H1 (cell line): ENCODE results near the gene RHEB. TPM values are rescaled to one million over a fixed set of nuclear protein-coding genes. Genes with fewer than 3 reads are reported as not detected.
A peak's percentile ranks its signal among the peaks of the same experiment; 100 is the strongest.

Source experiments
- CTCF ChIA-PET: fragments of 300-600 bp; sonication (Branson Sonifier 250); formaldehyde crosslinking; loops from one replicate; lab custom pipeline; 2021; ENCODE audit not compliant: partially characterized antibody; lab: Charles Lee
- POLR2A ChIA-PET: fragments of 300-600 bp; sonication (Branson Sonifier 250); formaldehyde crosslinking; loops from one replicate; lab custom pipeline; 2021; ENCODE audit warnings: inconsistent platforms; ENCODE audit not compliant: partially characterized antibody; lab: Charles Lee
- DNase-seq, 2 experiments: peaks; one replicate each; pipeline versions ENCODE4 v3.0.0 to v3.0.0-alpha.2; 2010 to 2022; ENCODE audit warnings: low spot score in 2 of 2, low read depth in 1 of 2, mixed read lengths in 1 of 2
- FAIRE-seq: peaks from 2 replicates; lab custom pipeline; 2011; peaks lifted over from hg19 to GRCh38; lab: Jason Lieb, UNC
- H2AFZ ChIP-seq: 2 replicates; pipeline ENCODE4 v1.8.1; 2012; ENCODE audit warnings: low read length, inconsistent platforms
- H2AK5ac ChIP-seq: 2 replicates; pipeline ENCODE4 v1.6.1; 2013; ENCODE audit warnings: low read depth, low read length
- H2BK120ac ChIP-seq: replicated peaks from 2 replicates; pipeline ENCODE3; 2013; ENCODE audit warnings: low read depth, low read length, inconsistent platforms
- H2BK12ac ChIP-seq: 2 replicates; pipeline ENCODE4 v1.6.1; 2013; ENCODE audit warnings: low read depth, low read length
- H2BK15ac ChIP-seq: 2 replicates; pipeline ENCODE4 v1.6.1; 2013; ENCODE audit warnings: low read length
- H2BK20ac ChIP-seq: 2 replicates; pipeline ENCODE4 v1.6.1; 2013; ENCODE audit warnings: low read length
- H2BK5ac ChIP-seq: 2 replicates; pipeline ENCODE4 v1.6.1; 2013; ENCODE audit warnings: low read depth, low read length
- H3K14ac ChIP-seq: 2 replicates; pipeline ENCODE4 v1.6.1; 2013; ENCODE audit warnings: inconsistent platforms; ENCODE audit not compliant: insufficient read length
- H3K18ac ChIP-seq: 2 replicates; pipeline ENCODE4 v1.6.1; 2013; ENCODE audit warnings: low read length; ENCODE audit errors: extremely low read depth
- H3K23ac ChIP-seq: 2 replicates; pipeline ENCODE4 v1.6.1; 2013; ENCODE audit warnings: inconsistent platforms; ENCODE audit not compliant: insufficient read length
- H3K23me2 ChIP-seq: 2 replicates; pipeline ENCODE4 v1.6.1; 2013; ENCODE audit warnings: low read depth, low read length
- H3K27ac ChIP-seq: 2 replicates; pipeline ENCODE4 v1.6.1; 2011; ENCODE audit warnings: low read depth, low read length, inconsistent platforms
- H3K27me3 ChIP-seq, 4 experiments: replicated peaks in 1 of 4; 1 replicate in 1 of 4; 2 replicates in 3 of 4; pipeline versions ENCODE4 v1.6.1 to v1.8.1; 2011 to 2013; ENCODE audit warnings: low read length in 3 of 4, mild to moderate bottlenecking in 3 of 4, inconsistent platforms in 2 of 4, mixed read lengths in 2 of 4, moderate library complexity in 1 of 4; ENCODE audit not compliant: control insufficient read depth in 3 of 4, insufficient read depth in 3 of 4; ENCODE audit errors: extremely low read depth in 1 of 4
- H3K36me3 ChIP-seq, 4 experiments: 2 replicates each; pipeline versions ENCODE4 v1.6.1 to v1.8.1; 2011 to 2013; ENCODE audit warnings: mild to moderate bottlenecking in 4 of 4, low read length in 3 of 4, moderate library complexity in 2 of 4, control low read depth in 1 of 4, inconsistent platforms in 1 of 4; ENCODE audit not compliant: insufficient read depth in 4 of 4, control insufficient read depth in 2 of 4
- H3K4ac ChIP-seq: replicated peaks from 2 replicates; pipeline ENCODE3; 2013; ENCODE audit warnings: low read length, low read depth, mixed read lengths, inconsistent platforms; ENCODE audit not compliant: insufficient read length
- H3K4me1 ChIP-seq, 4 experiments: replicated peaks in 1 of 4; 1 replicate in 1 of 4; 2 replicates in 3 of 4; pipeline versions ENCODE4 v1.6.1 to v1.8.1; 2011 to 2013; ENCODE audit warnings: low read length in 3 of 4, inconsistent platforms in 2 of 4, mixed read lengths in 1 of 4; ENCODE audit not compliant: insufficient read depth in 4 of 4, control insufficient read depth in 3 of 4
- H3K4me2 ChIP-seq, 2 experiments: 2 replicates each; pipeline versions ENCODE4 v1.6.1 to v1.8.1; 2011 to 2013; ENCODE audit warnings: low read depth in 2 of 2, low read length in 2 of 2, control low read depth in 1 of 2, inconsistent platforms in 1 of 2, mild to moderate bottlenecking in 1 of 2; ENCODE audit not compliant: insufficient read depth in 1 of 2
- H3K4me3 ChIP-seq, 4 experiments: fragments of 200-600, 300-600 bp in 1 of 4; sonication (generic), shearing (Covaris generic), sonication (Bioruptor Twin) in 1 of 4; 2 replicates each; pipeline versions ENCODE4 v1.5.1 to v1.8.1; 2011 to 2016; ENCODE audit warnings: low read length in 4 of 4, low read depth in 3 of 4, control low read depth in 2 of 4, inconsistent platforms in 2 of 4, mild to moderate bottlenecking in 2 of 4, mixed read lengths in 1 of 4, moderate library complexity in 1 of 4; ENCODE audit not compliant: insufficient read depth in 2 of 4; ENCODE audit errors: extremely low read depth in 1 of 4
- H3K56ac ChIP-seq: replicated peaks from 2 replicates; pipeline ENCODE3; 2013; ENCODE audit warnings: low read depth, mild to moderate bottlenecking, mixed read lengths, low read length, inconsistent platforms; ENCODE audit not compliant: insufficient read length
- H3K79me1 ChIP-seq: 2 replicates; pipeline ENCODE4 v1.6.1; 2013; ENCODE audit warnings: low read depth, low read length, control low read depth
- H3K79me2 ChIP-seq, 2 experiments: 2 replicates each; pipeline versions ENCODE4 v1.6.1 to v1.8.1; 2012 to 2013; ENCODE audit warnings: low read length in 2 of 2, mild to moderate bottlenecking in 2 of 2, inconsistent platforms in 1 of 2; ENCODE audit not compliant: insufficient read depth in 2 of 2, control insufficient read depth in 1 of 2
- H3K9ac ChIP-seq, 4 experiments: replicated peaks in 1 of 4; 1 replicate in 1 of 4; 2 replicates in 3 of 4; pipeline versions ENCODE4 v1.6.1 to v1.8.1; 2011 to 2013; ENCODE audit warnings: low read depth in 3 of 4, low read length in 3 of 4, control low read depth in 2 of 4, mild to moderate bottlenecking in 2 of 4, moderate library complexity in 2 of 4, inconsistent platforms in 1 of 4; ENCODE audit errors: extremely low read depth in 1 of 4
- H3K9me3 ChIP-seq, 2 experiments: 2 replicates each; pipeline versions ENCODE4 v1.6.1 to v1.8.1; 2012 to 2013; ENCODE audit warnings: mild to moderate bottlenecking in 2 of 2, moderate library complexity in 2 of 2, control low read depth in 1 of 2, inconsistent platforms in 1 of 2, low read depth in 1 of 2, low read length in 1 of 2, mixed read lengths in 1 of 2; ENCODE audit not compliant: insufficient read depth in 2 of 2
- H4K20me1 ChIP-seq, 2 experiments: replicated peaks in 1 of 2; 2 replicates each; pipeline versions ENCODE3 to v1.8.1; 2011 to 2013; ENCODE audit warnings: inconsistent platforms in 2 of 2, low read length in 2 of 2, mild to moderate bottlenecking in 1 of 2; ENCODE audit not compliant: insufficient read depth in 2 of 2, control insufficient read depth in 1 of 2
- H4K5ac ChIP-seq: 2 replicates; pipeline ENCODE4 v1.6.1; 2013; ENCODE audit warnings: low read length, low read depth, mixed read lengths, inconsistent platforms; ENCODE audit not compliant: insufficient read length
- H4K8ac ChIP-seq: 2 replicates; pipeline ENCODE4 v1.8.0; 2013; ENCODE audit warnings: mild to moderate bottlenecking, moderate library complexity, low read length, inconsistent platforms; ENCODE audit not compliant: insufficient read depth; ENCODE audit errors: extremely low read depth
- H4K91ac ChIP-seq: replicated peaks from 2 replicates; pipeline ENCODE3; 2013; ENCODE audit warnings: low read length, mixed read lengths, inconsistent platforms; ENCODE audit not compliant: insufficient read length
- YY1 ChIP-seq: IDR thresholded peaks from 2 replicates; pipeline ENCODE4 v1.6.1; 2011; ENCODE audit warnings: low read depth, mild to moderate bottlenecking, low read length
- WGBS, 2 experiments: shearing (Covaris generic) in 1 of 2; methylation state at CpG; one replicate each; pipeline versions ENCODE4 v1.1.6 to v1.1.7; 2013 to 2015; ENCODE audit warnings: low lambda C conversion rate in 2 of 2, mixed read lengths in 2 of 2, inconsistent platforms in 1 of 2, low coverage in 1 of 2, missing lambda C conversion rate in 1 of 2; ENCODE audit not compliant: insufficient replicate concordance in 2 of 2, insufficient coverage in 1 of 2, insufficient read length in 1 of 2; ENCODE audit errors: extremely low coverage in 1 of 2, missing lambda C conversion rate in 1 of 2; 5-methylcytosine and 5-hydroxymethylcytosine counted together
- polyA plus RNA-seq, 7 experiments: library from polyadenylated mRNA; depleted of rRNA in 3 of 7; stranded (reverse) in 5 of 7; unstranded in 2 of 7; fragments of >200 nt in 5 of 7; fragments of 200-250 nt in 2 of 7; gene quantifications; 1 replicate in 5 of 7; 2 replicates in 1 of 7; 4 replicates in 1 of 7; pipeline versions ENCODE4 v1.2.1 to v1.2.3, GENCODE V29; 2011 to 2013; ENCODE audit warnings: missing spikeins in 2 of 7, mixed read lengths in 2 of 7
- total RNA-seq: library from RNA; stranded (reverse); fragmentation: NEBNext Ultra II Directional; extraction: Animal tissue kit (Norgen Biotek cat#: 25700); gene quantifications from 2 replicates; pipeline ENCODE4 v1.2.1, GENCODE V29; 2021

Gene RHEB
- total and polyA plus RNA-seq, 2 of the 8 experiments (the other 6 are each of a cell fraction or from before 2014, with no cell fraction given) = 60.8 to 132 TPM

DNA sequence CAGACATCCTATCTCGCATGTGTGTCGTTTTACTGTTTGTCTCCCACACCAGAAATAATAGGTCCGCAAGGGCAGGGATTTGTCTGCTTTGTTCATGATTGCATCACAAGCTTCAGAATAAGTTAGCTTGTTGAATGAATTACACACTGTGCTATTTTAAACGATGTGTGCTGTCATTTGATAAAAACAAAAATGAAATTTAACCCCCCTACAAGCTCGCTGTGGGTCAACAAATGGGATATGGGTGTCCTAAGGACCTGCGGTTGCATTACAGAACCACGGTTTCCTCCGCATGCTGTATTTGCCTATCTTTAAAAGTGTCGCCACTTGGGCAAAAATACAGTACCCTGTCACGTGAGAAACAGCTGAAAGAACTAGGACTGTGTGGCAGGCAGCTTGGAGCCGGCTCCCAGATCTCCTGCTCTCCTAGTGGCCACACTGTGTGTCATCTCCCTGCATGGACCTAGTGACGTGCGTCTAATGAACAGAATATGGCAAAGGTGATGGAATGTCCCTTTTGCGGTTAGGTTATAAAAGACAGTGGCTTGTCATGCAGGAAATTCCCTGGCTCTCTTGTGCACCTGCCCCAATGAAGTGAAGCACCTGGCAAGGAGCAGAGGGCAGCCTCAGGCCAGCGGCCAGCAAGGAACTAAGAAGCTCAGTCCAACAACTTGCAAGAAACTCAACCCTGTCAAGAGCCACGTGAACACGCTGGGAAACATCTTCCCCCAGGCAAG lies 46.9 kb downstream of the RHEB start:
- peak overlapping the region; percentile 78; the same call in 1 of the 2 replicates for H2BK12ac ChIP-seq
- CTCF ChIA-PET = interaction anchor here (0.6 to 1.8 kb wide), 8 partner anchors 11 to 121 kb away, joined by 3 to 6 read pairs (median 3); no protein-coding TSS in a partner anchor
- TF ChIP-seq YY1 = no peak
- TF ChIP-seq, all 59 proteins: peak for 0
- Histone ChIP-seq H3K23me2 (no peaks in the 10 kb centered on the region; the same call in 1 of the 2 replicates), H3K23ac (no peak overlapping the region), H3K14ac (no peak overlapping the region), H2BK20ac (no peak overlapping the region), H3K4me1 (peaks cover 15 to 32% (median 28%) of the 10 kb centered on the region in 4 experiments), H3K79me2 (peaks cover 6 to 60% of the 10 kb centered on the region in 2 experiments; a peak in 3 of 4 replicates), H3K4me2 (peak overlapping the region; percentile 12 to 47; a peak in 2 of 4 replicates), H4K5ac (peak overlapping the region; percentile 12), H3K36me3 (peaks cover 9 to 41% (median 15%) of the 10 kb centered on the region in 4 experiments; a peak in 7 of 8 replicates), H3K27ac (peak overlapping the region; percentile 19; the same call in 1 of the 2 replicates), H3K18ac (no peak overlapping the region; the same call in 1 of the 2 replicates), H2AFZ (no peak overlapping the region), H2BK5ac (peak overlapping the region; percentile 41; the same call in 1 of the 2 replicates), H3K27me3 (no peaks in the 10 kb centered on the region), H3K9me3 (no peaks in the 10 kb centered on the region), H3K9ac (no peak overlapping the region), H3K56ac (no peak overlapping the region), H4K20me1 (no peaks in the 10 kb centered on the region), H4K91ac (peak overlapping the region; percentile 47), H2BK120ac (peak overlapping the region; percentile 44), H2AK5ac (peak overlapping the region; percentile 41; the same call in 1 of the 2 replicates), H2BK15ac (no peak overlapping the region), H4K8ac (no peak overlapping the region; the same call in 1 of the 2 replicates), H3K4ac (no peak overlapping the region), H3K79me1 (peaks cover 4% of the 10 kb centered on the region), H3K4me3 (peak overlapping the region in 1 of 4 experiments; percentile 22; a peak in 1 of 8 replicates)
- DNase-seq = no peak
- no peak for FAIRE-seq
- POLR2A ChIA-PET = interaction anchor here (0.8 to 3.7 kb wide), 4 partner anchors 8 to 20 kb away, joined by 3 to 29 read pairs (median 6); no protein-coding TSS in a partner anchor
- WGBS, 2 experiments = 86% methylated on average over 17 of the region's 17 CpGs; no CpG with 5 or more reads in 1 of the 2 experiments
